GM08714 (cell line): Measurements from ENCODE around the gene TWIST2.

Experiments
- H3K4me3 ChIP-seq: fragments of 200-500 bp; sonication (Bioruptor generic); 2 replicates; pipeline ENCODE4 v1.5.1; 2014; ENCODE audit warnings: mild to moderate bottlenecking, low read length, inconsistent platforms
- ZNF274 ChIP-seq: IDR thresholded peaks from 2 replicates; pipeline ENCODE4 v1.6.1; 2012; ENCODE audit warnings: mild to moderate bottlenecking, low read depth, low read length

The TWIST2 gene

GRCh38 chr2:238879621-238880377 lies 31.9 kb downstream of the TWIST2 start:
- no peak overlapping the region for H3K4me3 ChIP-seq
- TF ChIP-seq ZNF274, result no peak

DNA sequence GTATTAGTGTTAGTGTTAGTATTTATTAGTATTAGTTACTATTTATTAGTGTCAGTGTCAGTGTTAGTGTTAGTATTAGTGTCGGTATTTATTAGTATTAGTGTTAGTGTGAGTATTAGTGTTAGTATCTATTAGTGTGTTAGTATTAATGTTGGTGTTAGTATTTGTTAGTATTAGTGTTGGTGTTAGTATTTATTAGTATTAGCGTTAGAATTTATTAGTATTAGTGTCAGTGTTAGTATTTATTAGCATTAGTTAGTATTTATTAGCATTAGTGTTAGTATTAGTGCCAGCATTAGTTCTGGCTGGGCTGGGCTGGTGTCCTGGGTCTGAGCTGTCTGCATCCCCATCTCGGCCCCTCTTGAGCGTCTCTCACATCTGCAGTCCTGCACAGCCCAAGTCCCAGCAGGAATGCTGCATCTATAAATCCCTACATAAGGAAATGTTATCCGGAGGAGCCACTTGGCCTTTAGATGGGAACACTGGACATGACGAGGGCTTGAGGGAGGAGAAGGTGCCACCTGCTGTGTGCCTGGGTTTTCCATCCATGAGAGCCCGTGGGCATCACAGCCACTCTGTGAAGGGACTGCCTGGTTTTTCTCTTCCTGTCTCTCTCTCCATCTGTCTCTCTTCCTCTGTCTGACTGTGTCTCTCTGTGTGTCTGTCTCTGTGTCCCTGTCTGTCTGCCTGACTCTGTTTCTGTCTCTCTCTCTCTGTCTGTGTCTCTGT lies 33.6 kb downstream of the TWIST2 start:
- TF ChIP-seq ZNF274, result no peak
- no peak overlapping the region for H3K4me3 ChIP-seq

DNA sequence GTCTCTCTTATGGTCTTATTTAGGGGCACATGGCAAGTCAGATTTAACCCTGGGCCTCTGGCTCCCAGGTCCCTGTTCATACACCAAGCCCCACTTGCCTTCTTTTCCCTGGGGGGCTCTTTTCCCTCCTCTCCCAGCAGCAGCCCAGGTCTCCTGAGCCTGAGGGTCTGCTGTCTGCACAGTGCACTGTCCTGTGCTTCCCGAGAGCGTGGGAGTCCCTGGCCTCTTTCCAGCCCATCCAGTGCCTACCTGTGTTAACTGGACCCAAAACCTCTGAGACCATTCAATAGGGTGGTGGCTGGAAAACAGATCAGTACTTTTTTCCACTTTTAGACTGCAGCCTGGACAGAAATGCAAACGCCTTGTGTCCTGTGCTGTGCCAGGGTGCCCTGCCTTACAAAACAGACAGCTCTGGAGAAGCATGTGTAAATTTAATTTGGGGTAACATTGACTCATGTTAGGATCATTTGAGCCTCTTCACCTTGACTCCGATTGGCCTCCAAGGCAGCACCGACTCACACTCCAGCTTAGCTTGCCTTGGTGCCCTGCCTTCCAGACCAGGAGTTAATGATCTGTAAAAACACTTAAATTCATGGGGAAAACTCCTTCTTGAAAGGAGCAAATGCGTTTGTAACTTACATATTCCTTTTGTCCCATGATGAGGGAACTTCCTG lies 34.3 kb downstream of the TWIST2 start:
- TF ChIP-seq ZNF274, result no peak
- H3K4me3 ChIP-seq, result no peak overlapping the region

- H3K4me3 ChIP-seq, result no peak overlapping the region
- TF ChIP-seq ZNF274, result no peak
Observed at GRCh38 chr2:238883421-238883901, 35.6 kb downstream of the TWIST2 start.

- no peak for TF ChIP-seq ZNF274
- H3K4me3 ChIP-seq, result no peak overlapping the region
Observed at GRCh38 chr2:238884122-238884811, 36.4 kb downstream of the TWIST2 start.

- TF ChIP-seq ZNF274, result no peak
- H3K4me3 ChIP-seq, result no peak overlapping the region
Observed at GRCh38 chr2:238884812-238885408, 37.0 kb downstream of the TWIST2 start.

GRCh38 chr2:238886453-238887094 lies 38.7 kb downstream of the TWIST2 start:
- H3K4me3 ChIP-seq, result no peak overlapping the region
- no peak for TF ChIP-seq ZNF274

- no peak for TF ChIP-seq ZNF274
- no peak overlapping the region for H3K4me3 ChIP-seq
Observed at GRCh38 chr2:238887616-238888015, 39.7 kb downstream of the TWIST2 start.

GRCh38 chr2:238888781-238889180 lies 40.9 kb downstream of the TWIST2 start:
- TF ChIP-seq ZNF274, result no peak
- no peak overlapping the region for H3K4me3 ChIP-seq

- H3K4me3 ChIP-seq, result no peak overlapping the region
- TF ChIP-seq ZNF274, result no peak
Observed at GRCh38 chr2:238890131-238890530, 42.2 kb downstream of the TWIST2 start.

GRCh38 chr2:238890618-238891456 lies 43.0 kb downstream of the TWIST2 start:
- no peak for TF ChIP-seq ZNF274
- H3K4me3 ChIP-seq, result no peak overlapping the region

GRCh38 chr2:238891457-238892203 lies 43.7 kb downstream of the TWIST2 start:
- no peak for TF ChIP-seq ZNF274
- no peak overlapping the region for H3K4me3 ChIP-seq
